HG03025 (cell line): Measurements from ENCODE around the gene LAMA3.

ENCODE experiments used
- ATAC-seq: cut with Tn5 transposase; IDR thresholded peaks from one replicate; pipeline ENCODE4 v1.9.1; 2021; ENCODE audit warnings: mild to moderate bottlenecking, moderate library complexity; ENCODE audit not compliant: unreplicated experiment, low FRiP score

The LAMA3 gene

GRCh38 chr18:23812546-23813440 lies 123.5 kb downstream of the LAMA3 start:
- ATAC-seq: no peak

DNA sequence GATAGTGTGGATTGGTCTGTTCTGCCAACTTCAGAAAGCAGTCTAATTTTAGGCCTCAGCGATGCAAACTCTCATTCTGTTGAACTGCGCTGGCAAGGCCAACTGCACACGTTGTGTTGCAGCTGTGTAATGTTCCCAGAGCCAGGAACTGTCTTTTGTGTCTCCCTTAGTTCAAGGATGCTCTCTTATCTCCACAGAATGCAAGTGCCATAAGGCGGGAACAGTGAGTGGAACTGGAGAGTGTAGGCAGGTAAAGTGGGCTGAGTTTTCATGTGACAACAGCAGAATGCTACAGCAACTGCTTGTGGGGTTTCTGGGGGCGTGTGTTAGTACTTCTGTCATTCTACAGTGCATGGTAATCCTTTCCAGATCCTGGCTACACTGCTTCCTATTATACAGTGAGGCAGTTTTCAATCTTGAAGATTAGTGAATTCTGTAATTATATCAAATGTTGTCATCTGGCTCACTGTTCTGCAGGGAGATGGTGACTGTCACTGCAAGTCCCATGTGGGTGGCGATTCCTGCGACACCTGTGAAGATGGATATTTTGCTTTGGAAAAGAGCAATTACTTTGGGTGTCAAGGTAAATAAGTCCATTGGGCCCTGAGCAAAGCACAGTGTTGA lies 125.8 kb downstream of the LAMA3 start:
- ATAC-seq: no peak

DNA sequence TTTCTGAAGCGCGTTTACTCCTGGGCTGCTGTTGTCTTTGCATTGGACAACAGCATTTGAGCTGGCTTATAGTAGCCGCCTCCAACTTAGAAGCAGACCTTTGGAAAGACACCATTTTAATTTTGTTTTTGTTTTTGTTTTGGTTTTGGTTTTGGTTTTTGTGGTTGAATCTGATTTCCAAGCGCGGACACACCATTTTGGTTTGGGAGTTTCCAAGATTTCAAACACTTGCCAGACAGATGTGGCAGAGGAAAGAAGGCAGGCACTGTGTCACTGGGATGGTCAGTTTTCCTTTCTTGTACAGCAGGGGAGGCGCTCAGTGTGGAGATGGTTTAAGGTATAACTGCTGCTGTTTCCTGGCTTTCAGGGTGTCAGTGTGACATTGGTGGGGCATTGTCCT lies 126.8 kb downstream of the LAMA3 start:
- no peak for ATAC-seq

GRCh38 chr18:23816740-23817139 lies 127.5 kb downstream of the LAMA3 start:
- no peak for ATAC-seq

- ATAC-seq: no peak
Measured at GRCh38 chr18:23819001-23819400, 129.7 kb downstream of the LAMA3 start.

DNA sequence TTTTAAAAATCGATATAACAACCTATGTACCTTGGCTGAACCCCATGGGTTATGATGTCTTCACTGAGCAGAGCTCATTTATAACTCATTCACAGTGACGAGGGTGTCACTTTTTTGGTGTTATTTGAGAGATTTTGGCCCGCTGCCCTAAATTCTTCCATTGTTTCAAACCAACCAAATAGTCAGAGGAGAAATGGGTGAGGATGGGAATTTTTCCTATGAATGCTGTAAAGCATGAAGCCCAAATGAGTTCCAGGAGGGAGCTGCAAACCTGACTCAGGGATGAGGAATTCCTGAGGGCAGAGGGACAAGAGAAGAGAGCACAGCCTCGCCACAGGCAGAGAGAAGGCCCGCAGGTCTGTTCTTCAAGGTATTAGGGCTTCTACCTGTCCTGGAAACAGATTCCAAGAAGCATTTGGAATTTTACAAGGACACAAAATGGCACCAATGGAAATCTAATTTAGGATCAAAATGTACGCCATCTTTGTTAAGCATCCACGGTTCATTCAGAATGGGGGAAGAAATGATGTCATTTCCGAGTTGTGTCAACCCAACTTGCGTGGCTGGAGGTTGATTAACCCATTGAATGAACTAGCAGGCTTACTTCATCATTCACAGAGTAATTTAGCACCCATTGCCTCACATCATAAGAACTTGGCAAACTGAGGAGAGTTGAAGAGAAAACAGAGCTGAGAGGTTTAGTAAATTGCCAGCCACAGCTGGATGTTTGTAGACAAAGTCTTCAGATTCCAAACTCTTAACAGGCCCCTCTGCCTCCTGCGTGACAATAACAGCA lies 133.5 kb downstream of the LAMA3 start:
- no peak for ATAC-seq

- no peak for ATAC-seq
Measured at GRCh38 chr18:23824240-23824639, 135.0 kb downstream of the LAMA3 start.

GRCh38 chr18:23824669-23825068 lies 135.4 kb downstream of the LAMA3 start:
- ATAC-seq: no peak

DNA sequence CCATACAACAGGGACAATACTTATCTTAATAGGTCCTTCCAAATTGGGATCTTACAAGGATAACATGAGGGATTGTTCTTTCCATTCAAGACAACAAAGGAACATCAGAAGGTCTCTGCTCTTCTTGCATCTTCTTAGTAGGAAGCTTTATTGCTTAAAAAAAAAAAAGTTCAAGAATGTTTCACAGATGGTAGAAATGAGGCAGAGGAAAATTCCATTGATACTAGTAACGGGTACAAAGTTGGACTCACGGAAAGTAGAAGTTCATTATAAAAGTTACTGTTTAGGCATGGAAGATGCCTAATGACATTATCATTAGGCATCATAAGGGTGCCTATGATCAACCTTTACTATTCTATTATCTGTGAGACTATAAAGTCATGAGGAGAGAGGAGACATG lies 136.2 kb downstream of the LAMA3 start:
- ATAC-seq: no peak

- ATAC-seq: no peak
Measured at GRCh38 chr18:23825978-23826405, 136.7 kb downstream of the LAMA3 start.

DNA sequence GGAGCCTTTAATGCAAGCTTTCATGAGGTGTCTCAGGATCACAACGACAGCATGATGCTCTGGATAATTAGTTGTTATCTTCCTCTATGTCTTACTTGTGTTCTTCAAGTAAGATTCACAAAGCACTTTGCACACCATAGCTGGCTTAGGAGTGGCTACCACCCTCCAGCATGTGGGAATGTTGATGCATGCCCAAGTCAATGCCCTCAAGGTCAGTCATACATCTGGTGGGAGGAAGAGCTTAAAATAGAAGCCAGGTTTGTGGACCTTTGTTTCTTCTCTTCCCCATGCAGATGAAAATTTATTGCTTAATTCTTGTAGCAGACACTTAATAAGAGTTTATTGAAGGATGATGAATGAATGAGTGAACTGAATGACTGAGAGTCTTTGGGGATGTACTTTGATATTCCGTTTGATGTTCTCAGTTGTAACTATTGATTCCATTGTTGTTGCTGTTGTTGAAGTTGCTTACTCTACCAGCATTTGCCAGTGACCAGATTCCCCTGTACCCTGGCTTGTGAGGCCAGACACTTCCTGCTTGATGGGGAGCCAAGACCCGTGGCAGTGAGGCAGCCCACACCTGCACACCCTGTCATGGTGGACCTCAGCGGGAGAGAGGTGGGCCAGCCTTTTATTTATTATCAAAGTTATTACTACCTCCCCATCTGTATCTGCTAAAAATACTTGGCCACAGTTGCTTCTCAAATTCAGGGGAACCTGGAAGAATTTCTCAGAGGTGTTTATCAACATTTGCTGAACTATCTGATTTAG lies 137.8 kb downstream of the LAMA3 start:
- ATAC-seq: no peak

- no peak for ATAC-seq
Measured at GRCh38 chr18:23827681-23828080, 138.4 kb downstream of the LAMA3 start.

- ATAC-seq: no peak
Measured at GRCh38 chr18:23828426-23828825, 139.2 kb downstream of the LAMA3 start.

DNA sequence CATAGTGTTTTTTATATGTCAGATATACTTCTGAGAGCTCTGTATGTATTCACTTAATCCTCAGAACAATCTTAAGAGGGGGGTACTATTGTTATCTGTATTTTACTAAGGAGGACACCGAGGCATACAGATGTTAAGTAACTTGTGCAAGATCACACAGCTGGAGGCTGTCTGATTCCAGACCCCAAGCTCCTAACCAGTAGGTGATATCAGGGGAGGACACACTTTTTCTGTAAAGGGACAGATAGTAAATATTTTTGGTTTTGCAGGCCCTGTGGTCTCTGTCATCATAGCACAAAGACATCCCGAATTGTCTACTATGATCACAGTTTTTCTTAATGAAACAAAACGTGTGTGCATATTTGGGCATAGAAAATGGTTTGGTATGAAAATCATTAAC lies 143.7 kb downstream of the LAMA3 start:
- ATAC-seq: no peak

- ATAC-seq: no peak
Measured at GRCh38 chr18:23833714-23834113, 144.5 kb downstream of the LAMA3 start.

DNA sequence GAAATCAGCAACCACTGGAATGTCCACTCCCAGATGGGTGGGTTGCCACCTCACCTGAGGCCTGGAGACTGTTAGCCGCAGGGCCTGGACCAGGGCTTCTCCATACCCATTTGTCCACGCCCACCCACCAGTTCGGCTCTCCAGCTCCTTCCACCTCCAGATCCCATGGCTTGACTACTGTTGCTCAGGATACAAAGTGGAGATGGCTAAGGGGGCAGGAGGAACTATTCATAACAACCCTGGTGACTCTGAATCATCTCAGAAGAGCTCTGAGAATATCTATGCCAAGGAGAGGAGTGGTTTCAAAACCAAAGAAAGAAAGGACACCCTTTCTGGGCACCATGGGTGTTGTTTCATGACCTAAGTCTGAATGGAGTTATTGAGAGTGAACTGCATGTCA lies 145.8 kb downstream of the LAMA3 start:
- ATAC-seq: no peak

DNA sequence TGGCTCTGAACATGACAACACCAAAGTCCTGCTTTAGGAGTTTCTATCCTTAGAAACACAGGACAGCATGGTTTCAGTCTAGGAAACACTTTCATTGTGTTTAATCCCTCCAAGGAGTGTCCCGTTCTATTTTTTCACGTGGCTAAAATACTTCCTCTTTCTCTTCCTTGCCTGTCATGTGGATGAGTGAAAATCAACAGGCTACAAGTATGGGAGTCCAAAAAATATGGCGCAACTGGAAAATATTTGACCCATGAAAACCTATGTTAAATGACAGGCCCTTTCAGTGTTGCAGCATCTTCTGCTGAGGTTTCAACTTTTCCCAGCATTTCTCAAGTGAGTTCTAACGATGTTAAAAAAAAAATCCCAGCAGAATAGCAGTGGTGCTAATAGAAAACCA lies 146.3 kb downstream of the LAMA3 start:
- ATAC-seq: no peak

- no peak for ATAC-seq
Measured at GRCh38 chr18:23837591-23837990, 148.3 kb downstream of the LAMA3 start.

DNA sequence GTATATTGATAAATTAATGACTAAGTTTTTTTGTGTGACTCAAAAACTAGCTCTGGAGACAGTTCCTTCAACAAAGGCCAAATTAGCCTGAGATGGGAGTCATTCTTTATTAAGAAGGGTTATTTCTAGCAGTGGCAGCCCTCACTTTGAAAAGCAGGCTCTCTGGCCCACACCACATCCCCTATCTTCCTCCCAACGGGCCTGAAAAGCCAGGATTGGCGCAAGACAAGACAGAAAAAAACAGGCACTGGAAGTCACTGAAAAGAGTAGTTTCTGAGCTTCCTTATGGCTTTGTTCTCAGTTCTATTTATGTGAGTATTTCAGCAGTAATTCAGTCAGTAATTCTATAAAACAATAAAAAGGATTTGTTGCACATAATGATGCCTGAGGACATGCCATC lies 149.0 kb downstream of the LAMA3 start:
- no peak for ATAC-seq

- no peak for ATAC-seq
Measured at GRCh38 chr18:23838801-23839366, 149.6 kb downstream of the LAMA3 start.
